Renal cortex interstitium (tissue), 11 donors: ENCODE results near the gene TCF7L1. TPM values are rescaled to one million over a fixed set of nuclear protein-coding genes. Genes with fewer than 3 reads are reported as not detected.
"Not testable (repeated sequence)": the region's sequence is repeated elsewhere in the genome, so short reads cannot be mapped to it uniquely, and the experiment has no call there.

Experiments
- DNase-seq, 11 donors: peaks; one replicate each; pipeline ENCODE4 v3.0.0-alpha.2; 2013; ENCODE audit warnings: low read depth in 9 of 11, low spot score in 4 of 11; ENCODE audit errors: extremely low read depth in 1 of 11
- polyA plus RNA-seq, 3 donors: library from polyadenylated mRNA; unstranded; fragments of 120-200 nt; gene quantifications; one replicate each; pipeline ENCODE4 v1.2.1, GENCODE V29; 2013; ENCODE audit not compliant: insufficient read length in 3 of 3

The TCF7L1 gene
- polyA plus RNA-seq, 3 donors = 49.9 to 60.9 (median 57.8) TPM

GRCh38 chr2:85155082-85155481 lies 21.9 kb downstream of the TCF7L1 start:
- not testable (repeated sequence) for DNase-seq

- peak in 1 of 11 donors; percentile 70 for DNase-seq
These were observed 23.0 kb downstream of the TCF7L1 start for GRCh38 chr2:85156153-85156552.

GRCh38 chr2:85156619-85157018 lies 23.4 kb downstream of the TCF7L1 start:
- DNase-seq = no peak

GRCh38 chr2:85157345-85157744 lies 24.2 kb downstream of the TCF7L1 start:
- DNase-seq = no peak

- DNase-seq = no peak
These were observed 25.5 kb downstream of the TCF7L1 start for GRCh38 chr2:85158559-85159273.

- DNase-seq = no peak
These were observed 26.4 kb downstream of the TCF7L1 start for GRCh38 chr2:85159589-85159988.

- DNase-seq = no peak
These were observed 28.1 kb downstream of the TCF7L1 start for GRCh38 chr2:85160966-85161960.

GRCh38 chr2:85162746-85163301 lies 29.6 kb downstream of the TCF7L1 start:
- DNase-seq = no peak

GRCh38 chr2:85163675-85164074 lies 30.5 kb downstream of the TCF7L1 start:
- DNase-seq = no peak

GRCh38 chr2:85164145-85164569 lies 31.0 kb downstream of the TCF7L1 start:
- no peak for DNase-seq

GRCh38 chr2:85165088-85165690 lies 32.0 kb downstream of the TCF7L1 start:
- no peak for DNase-seq

GRCh38 chr2:85166021-85166420 lies 32.8 kb downstream of the TCF7L1 start:
- no peak for DNase-seq

GRCh38 chr2:85167479-85167878 lies 34.3 kb downstream of the TCF7L1 start:
- DNase-seq = no peak

- no peak for DNase-seq
These were observed 35.8 kb downstream of the TCF7L1 start for GRCh38 chr2:85168942-85169341.

- DNase-seq = no peak
These were observed 36.4 kb downstream of the TCF7L1 start for GRCh38 chr2:85169581-85169980.

- DNase-seq = no peak
These were observed 37.8 kb downstream of the TCF7L1 start for GRCh38 chr2:85170938-85171475.

- DNase-seq = no peak
These were observed 38.7 kb downstream of the TCF7L1 start for GRCh38 chr2:85171916-85172315.

- no peak for DNase-seq
These were observed 40.7 kb downstream of the TCF7L1 start for GRCh38 chr2:85173909-85174308.

GRCh38 chr2:85174943-85175342 lies 41.8 kb downstream of the TCF7L1 start:
- no peak for DNase-seq
